Colonic mucosa (tissue), 4 donors: ENCODE measurements around the gene ALPG. TPM values are rescaled to one million over a fixed set of nuclear protein-coding genes. Genes with fewer than 3 reads are reported as not detected.
"Not testable (repeated sequence)": the region's sequence is repeated elsewhere in the genome, so short reads cannot be mapped to it uniquely, and the experiment has no call there.

Experiments used
- DNase-seq: peaks from one replicate; pipeline ENCODE4 v3.0.0-alpha.2; 2020
- H3K27ac ChIP-seq: fragments of 200-600 bp; one replicate; pipeline ENCODE4 v1.8.0; 2021
- H3K27me3 ChIP-seq: fragments of 200-600 bp; one replicate; pipeline ENCODE4 v1.8.0; 2021
- H3K36me3 ChIP-seq: fragments of 200-600 bp; one replicate; pipeline ENCODE4 v1.8.0; 2021
- H3K4me1 ChIP-seq: fragments of 200-600 bp; one replicate; pipeline ENCODE4 v1.8.0; 2021; ENCODE audit warnings: mild to moderate bottlenecking
- H3K4me3 ChIP-seq: fragments of 200-600 bp; one replicate; pipeline ENCODE4 v1.8.0; 2021
- H3K9ac ChIP-seq, 2 donors: one replicate each; pipeline ENCODE4 v1.7.0; 2013; ENCODE audit warnings: control low read depth in 2 of 2, low read depth in 2 of 2, low read length in 2 of 2
- H3K9me3 ChIP-seq: fragments of 200-600 bp; one replicate; pipeline ENCODE4 v1.8.0; 2021
- intact Hi-C: fragments of 100-400 bp; cut with DNase I; formaldehyde crosslinking; loops from one replicate; pipeline ENCODE4 v1.14.1; 2022
- total RNA-seq, 2 donors: library from RNA; stranded (reverse); fragmentation: NEBNext Ultra II Directional in 1 of 2; extraction: Animal tissue kit (Norgen Biotek cat#: 25700) in 1 of 2; gene quantifications; one replicate each; pipeline ENCODE4 v1.2.1, GENCODE V29; 2021
- TF ChIP-seq, protein P1 (sequence below): fragments of 200-600 bp; IDR thresholded peaks from one replicate; pipeline ENCODE4 v1.8.0; 2022; ENCODE audit warnings: antibody characterized with exemption, mild to moderate bottlenecking
- donor health status: healthy.
- donor health status: DM: no; HTN: no; CAD: no.
- donor health status: DM: no; HTN: no; CAD: no.

Gene ALPG
- total RNA-seq, 2 donors from 2014 or later: 1.7 to 3.3 TPM

DNA sequence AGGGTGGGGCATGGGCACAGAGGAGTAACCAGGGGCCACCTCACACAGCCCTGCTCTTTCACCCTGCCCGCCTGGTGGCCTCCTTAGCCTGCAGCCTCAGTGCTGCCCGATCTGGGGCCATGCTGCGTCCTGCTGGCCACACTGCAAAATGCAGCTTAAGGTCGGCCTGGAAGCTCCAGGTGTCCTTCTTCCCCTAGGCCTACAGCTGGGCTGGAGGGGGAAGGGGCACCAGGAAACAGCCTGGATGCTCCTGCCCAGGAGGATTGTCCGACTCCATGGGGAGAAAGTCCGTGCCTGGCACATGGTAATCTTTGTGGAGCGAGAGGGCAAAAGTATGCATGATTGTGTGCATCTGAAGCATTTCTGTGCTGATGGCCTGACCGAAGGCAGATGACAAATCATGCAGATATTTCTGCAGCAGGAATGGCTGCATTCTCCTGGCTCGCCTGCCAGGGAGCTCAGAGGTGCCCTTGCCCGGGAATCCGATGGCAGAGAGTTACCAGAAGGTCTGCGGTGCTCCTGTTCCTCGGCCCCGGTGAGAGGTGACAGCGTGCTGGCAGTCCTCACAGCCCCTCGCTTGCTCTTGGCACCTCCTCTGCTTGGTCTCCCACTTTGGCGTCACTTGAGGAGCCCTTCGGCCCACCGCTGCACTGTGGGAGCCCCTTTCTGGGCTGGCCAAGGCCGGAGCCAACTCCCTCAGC is 40.9 kb upstream of the ALPG start:
- Histone ChIP-seq H3K9ac (no peak overlapping the region), H3K4me3 (no peak overlapping the region), H3K4me1 (no peaks in the 10 kb centered on the region), H3K9me3 (no peaks in the 10 kb centered on the region), H3K27me3 (no peaks in the 10 kb centered on the region), H3K27ac (no peak overlapping the region), H3K36me3 (no peaks in the 10 kb centered on the region)
- DNase-seq: no peak
- TF ChIP-seq, protein P1, sequence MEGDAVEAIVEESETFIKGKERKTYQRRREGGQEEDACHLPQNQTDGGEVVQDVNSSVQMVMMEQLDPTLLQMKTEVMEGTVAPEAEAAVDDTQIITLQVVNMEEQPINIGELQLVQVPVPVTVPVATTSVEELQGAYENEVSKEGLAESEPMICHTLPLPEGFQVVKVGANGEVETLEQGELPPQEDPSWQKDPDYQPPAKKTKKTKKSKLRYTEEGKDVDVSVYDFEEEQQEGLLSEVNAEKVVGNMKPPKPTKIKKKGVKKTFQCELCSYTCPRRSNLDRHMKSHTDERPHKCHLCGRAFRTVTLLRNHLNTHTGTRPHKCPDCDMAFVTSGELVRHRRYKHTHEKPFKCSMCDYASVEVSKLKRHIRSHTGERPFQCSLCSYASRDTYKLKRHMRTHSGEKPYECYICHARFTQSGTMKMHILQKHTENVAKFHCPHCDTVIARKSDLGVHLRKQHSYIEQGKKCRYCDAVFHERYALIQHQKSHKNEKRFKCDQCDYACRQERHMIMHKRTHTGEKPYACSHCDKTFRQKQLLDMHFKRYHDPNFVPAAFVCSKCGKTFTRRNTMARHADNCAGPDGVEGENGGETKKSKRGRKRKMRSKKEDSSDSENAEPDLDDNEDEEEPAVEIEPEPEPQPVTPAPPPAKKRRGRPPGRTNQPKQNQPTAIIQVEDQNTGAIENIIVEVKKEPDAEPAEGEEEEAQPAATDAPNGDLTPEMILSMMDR: peak; percentile 26
- intact Hi-C loops: loop anchor here (5.0 kb wide), 1 partner anchor 72 kb away; no protein-coding TSS in a partner anchor

DNA sequence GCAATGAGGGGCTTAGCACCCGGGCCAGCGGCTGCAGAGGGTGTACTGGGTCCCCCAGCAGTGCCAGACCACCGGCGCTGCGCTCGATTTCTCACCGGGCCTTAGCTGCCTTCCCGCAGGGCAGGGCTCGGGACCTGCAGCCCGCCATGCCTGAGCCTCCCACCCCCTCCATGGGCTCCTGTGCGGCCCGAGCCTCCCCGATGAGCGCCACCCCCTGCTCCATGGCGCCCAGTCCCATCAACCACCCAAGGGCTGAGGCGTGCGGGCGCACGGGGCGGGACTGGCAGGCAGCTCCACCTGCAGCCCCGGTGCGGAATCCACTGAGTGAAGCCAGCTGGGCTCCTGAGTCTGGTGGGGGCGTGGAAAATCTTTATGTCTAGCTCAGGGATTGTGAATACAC is 40.2 kb upstream of the ALPG start:
- not testable (repeated sequence) for H3K4me3 ChIP-seq, H3K27me3 ChIP-seq, H3K4me1 ChIP-seq, H3K36me3 ChIP-seq, H3K9me3 ChIP-seq, H3K27ac ChIP-seq, H3K9ac ChIP-seq, DNase-seq
- intact Hi-C loops: loop anchor here (5.0 kb wide), 1 partner anchor 71 kb away; no protein-coding TSS in a partner anchor

DNA sequence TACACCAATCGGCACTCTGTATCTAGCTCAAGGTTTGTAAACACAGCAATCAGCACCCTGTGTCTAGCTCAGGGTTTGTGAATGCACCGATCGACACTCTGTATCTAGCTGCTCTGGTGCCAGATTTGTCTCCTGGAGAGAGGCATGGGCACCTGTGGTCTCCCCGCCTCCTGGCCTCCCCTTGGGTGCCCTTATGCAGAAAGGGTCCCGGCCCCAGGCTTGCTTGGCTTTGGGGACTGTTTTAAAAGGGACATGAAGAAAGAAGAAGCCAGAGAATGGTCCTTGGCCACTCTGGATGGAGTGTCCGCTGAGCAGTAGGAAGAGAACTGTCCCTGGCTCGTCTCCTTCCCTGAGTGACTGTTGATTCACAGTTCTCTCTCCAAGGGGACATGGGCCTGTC is 39.6 kb upstream of the ALPG start:
- H3K36me3 ChIP-seq: no peaks in the 10 kb centered on the region
- no peaks in the 10 kb centered on the region for H3K4me1 ChIP-seq
- H3K27me3 ChIP-seq: no peaks in the 10 kb centered on the region
- TF ChIP-seq, protein P1: no peak
- no peak overlapping the region for H3K9ac ChIP-seq
- intact Hi-C loops: loop anchor here (5.0 kb wide), 1 partner anchor 70 kb away; no protein-coding TSS in a partner anchor
- H3K9me3 ChIP-seq: no peaks in the 10 kb centered on the region
- H3K4me3 ChIP-seq: no peak overlapping the region
- DNase-seq: no peak
- no peak overlapping the region for H3K27ac ChIP-seq

GRCh38 chr2:232367591-232368233 is 38.9 kb upstream of the ALPG start:
- Histone ChIP-seq H3K36me3 (no peaks in the 10 kb centered on the region), H3K4me1 (no peaks in the 10 kb centered on the region), H3K27me3 (no peaks in the 10 kb centered on the region), H3K27ac (no peak overlapping the region), H3K4me3 (no peak overlapping the region), H3K9me3 (no peaks in the 10 kb centered on the region), H3K9ac (no peak overlapping the region)
- intact Hi-C loops: loop anchor here (5.0 kb wide), 1 partner anchor 70 kb away; no protein-coding TSS in a partner anchor
- TF ChIP-seq, protein P1: no peak
- DNase-seq: no peak

GRCh38 chr2:232368311-232368731 is 38.3 kb upstream of the ALPG start:
- H3K36me3 ChIP-seq: no peaks in the 10 kb centered on the region
- no peaks in the 10 kb centered on the region for H3K9me3 ChIP-seq
- no peak overlapping the region for H3K9ac ChIP-seq
- no peaks in the 10 kb centered on the region for H3K4me1 ChIP-seq
- intact Hi-C loops: loop anchor here (5.0 kb wide), 1 partner anchor 69 kb away; no protein-coding TSS in a partner anchor
- no peak for DNase-seq
- no peak overlapping the region for H3K4me3 ChIP-seq
- TF ChIP-seq, protein P1: no peak
- no peaks in the 10 kb centered on the region for H3K27me3 ChIP-seq
- H3K27ac ChIP-seq: no peak overlapping the region
